Embryonic facial prominence (tissue), 1 donor: Measurements from ENCODE around the gene ST6GALNAC6.

Experiments
- DNase-seq: peaks from one replicate; pipeline ENCODE4 v3.0.0-alpha.2; 2016; ENCODE audit errors: extremely low spot score

ST6GALNAC6 gene

GRCh38 chr9:127916720-127917581, 17.5 kb upstream of the ST6GALNAC6 start, which contains the start of gene ST6GALNAC4:
Gene ST6GALNAC4 (minus strand): TSS chr9:127917041. CDS start chr9:127916419, 622 bp downstream.
- DNase-seq = peak; percentile 62

- DNase-seq = no peak
Observed at GRCh38 chr9:127915801-127916719, 16.7 kb upstream of the ST6GALNAC6 start.

GRCh38 chr9:127915325-127915752, 15.9 kb upstream of the ST6GALNAC6 start:
- DNase-seq = no peak

- DNase-seq = no peak
Observed at GRCh38 chr9:127913682-127914081, 14.3 kb upstream of the ST6GALNAC6 start.

GRCh38 chr9:127912882-127913281, 13.5 kb upstream of the ST6GALNAC6 start:
- DNase-seq = no peak

GRCh38 chr9:127912296-127912695, 12.9 kb upstream of the ST6GALNAC6 start:
- no peak for DNase-seq

- DNase-seq = no peak
Observed at GRCh38 chr9:127910613-127911205, 11.3 kb upstream of the ST6GALNAC6 start.

GRCh38 chr9:127909839-127910273, 10.5 kb upstream of the ST6GALNAC6 start:
- DNase-seq = no peak

GRCh38 chr9:127908660-127908926, 9.2 kb upstream of the ST6GALNAC6 start:
- no peak for DNase-seq

GRCh38 chr9:127907867-127908659, 8.7 kb upstream of the ST6GALNAC6 start:
- no peak for DNase-seq

- no peak for DNase-seq
Observed at GRCh38 chr9:127905788-127906191, 6.4 kb upstream of the ST6GALNAC6 start.

- DNase-seq = no peak
Observed at GRCh38 chr9:127905004-127905728, 5.8 kb upstream of the ST6GALNAC6 start.

GRCh38 chr9:127904561-127905003, 5.2 kb upstream of the ST6GALNAC6 start:
- DNase-seq = no peak

- no peak for DNase-seq
Observed at GRCh38 chr9:127903557-127904475, 4.4 kb upstream of the ST6GALNAC6 start.

- no peak for DNase-seq
Observed at GRCh38 chr9:127898433-127899127, 823 bp downstream of the ST6GALNAC6 start.

- DNase-seq = peak; percentile 47
Observed at GRCh38 chr9:127897193-127897692, 2.2 kb downstream of the ST6GALNAC6 start.

GRCh38 chr9:127896395-127897192, 2.8 kb downstream of the ST6GALNAC6 start:
- DNase-seq = no peak

- DNase-seq = no peak
Observed at GRCh38 chr9:127895811-127896210, 3.6 kb downstream of the ST6GALNAC6 start.
